Mesenchymal stem cell (in vitro differentiated cells and primary cell): ENCODE data around the gene AKAP8L.

ENCODE experiments used
- DNase-seq: peaks from one replicate; pipeline ENCODE4 v3.0.0-alpha.2; 2013
- H2AFZ ChIP-seq: one replicate; pipeline ENCODE4 v1.6.1; 2013; ENCODE audit warnings: low read depth, mild to moderate bottlenecking, control low read depth, inconsistent platforms, low read length, moderate library complexity
- H2AK5ac ChIP-seq: 2 replicates; pipeline ENCODE4 v1.6.1; 2013; ENCODE audit warnings: low read length, moderate library complexity, mild to moderate bottlenecking, inconsistent platforms; ENCODE audit not compliant: severe bottlenecking
- H2BK120ac ChIP-seq: one replicate; pipeline ENCODE4 v1.6.1; 2013; ENCODE audit warnings: low read depth, mild to moderate bottlenecking, inconsistent platforms, low read length, moderate library complexity
- H2BK12ac ChIP-seq, 2 experiments: one replicate each; pipeline ENCODE4 v1.6.1; 2013; ENCODE audit warnings: inconsistent platforms in 2 of 2, low read length in 2 of 2, mild to moderate bottlenecking in 2 of 2, moderate library complexity in 2 of 2, control low read depth in 1 of 2
- H2BK15ac ChIP-seq: one replicate; pipeline ENCODE4 v1.6.1; 2013; ENCODE audit warnings: mild to moderate bottlenecking, low read depth, inconsistent platforms; ENCODE audit not compliant: poor library complexity, severe bottlenecking
- H2BK5ac ChIP-seq: 2 replicates; pipeline ENCODE4 v1.6.1; 2013; ENCODE audit warnings: low read depth, mild to moderate bottlenecking, low read length, control low read depth, inconsistent platforms; ENCODE audit not compliant: poor library complexity, severe bottlenecking
- H3K14ac ChIP-seq, 2 experiments: one replicate each; pipeline ENCODE4 v1.6.1; 2013; ENCODE audit warnings: inconsistent platforms in 2 of 2, low read length in 2 of 2, control low read depth in 1 of 2, mild to moderate bottlenecking in 1 of 2, moderate library complexity in 1 of 2
- H3K18ac ChIP-seq, 2 experiments: one replicate each; pipeline ENCODE4 v1.6.1; 2013; ENCODE audit warnings: inconsistent platforms in 2 of 2, low read length in 2 of 2, control low read depth in 1 of 2, low read depth in 1 of 2, mild to moderate bottlenecking in 1 of 2
- H3K23ac ChIP-seq, 2 experiments: one replicate each; pipeline ENCODE4 v1.6.1; 2013; ENCODE audit warnings: inconsistent platforms in 2 of 2, low read length in 2 of 2, mild to moderate bottlenecking in 2 of 2, moderate library complexity in 2 of 2, control low read depth in 1 of 2
- H3K27ac ChIP-seq: 2 replicates; pipeline ENCODE4 v1.5.1; 2013; ENCODE audit warnings: mild to moderate bottlenecking, moderate library complexity, low read length, control low read depth, inconsistent platforms; ENCODE audit not compliant: poor library complexity, severe bottlenecking
- H3K27me3 ChIP-seq, 2 experiments: 2 replicates each; pipeline versions ENCODE4 v1.6.1 to v1.7.0; 2013; ENCODE audit warnings: low read length in 2 of 2, mild to moderate bottlenecking in 2 of 2, moderate library complexity in 2 of 2, control low read depth in 1 of 2, inconsistent platforms in 1 of 2; ENCODE audit not compliant: control insufficient read depth in 1 of 2, insufficient read depth in 1 of 2
- H3K36me3 ChIP-seq, 2 experiments: 2 replicates each; pipeline versions ENCODE4 v1.6.1 to v1.7.0; 2013; ENCODE audit warnings: low read length in 2 of 2, control low read depth in 1 of 2, inconsistent platforms in 1 of 2, low read depth in 1 of 2, mild to moderate bottlenecking in 1 of 2; ENCODE audit not compliant: insufficient read depth in 2 of 2, control insufficient read depth in 1 of 2
- H3K4ac ChIP-seq, 2 experiments: one replicate each; pipeline ENCODE4 v1.6.1; 2013; ENCODE audit warnings: inconsistent platforms in 2 of 2, low read length in 2 of 2, mild to moderate bottlenecking in 2 of 2, moderate library complexity in 2 of 2, control low read depth in 1 of 2, low read depth in 1 of 2
- H3K4me1 ChIP-seq: 2 replicates; pipeline ENCODE4 v1.6.1; 2013; ENCODE audit warnings: low read depth, low read length, control low read depth; ENCODE audit not compliant: control insufficient read depth, insufficient read depth
- H3K4me2 ChIP-seq: 2 replicates; pipeline ENCODE4 v1.6.1; 2013; ENCODE audit warnings: low read length, mild to moderate bottlenecking, inconsistent platforms; ENCODE audit not compliant: poor library complexity, severe bottlenecking
- H3K4me3 ChIP-seq, 2 experiments: 2 replicates each; pipeline versions ENCODE4 v1.5.1 to v1.7.0; 2013; ENCODE audit warnings: low read length in 2 of 2, mild to moderate bottlenecking in 2 of 2, control low read depth in 1 of 2, low read depth in 1 of 2; ENCODE audit not compliant: insufficient read depth in 1 of 2
- H3K79me1 ChIP-seq: replicated peaks from 2 replicates; pipeline ENCODE4 v1.6.1; 2013; ENCODE audit warnings: mild to moderate bottlenecking, control low read depth, low read length, inconsistent platforms; ENCODE audit not compliant: poor library complexity, severe bottlenecking
- H3K9ac ChIP-seq: 2 replicates; pipeline ENCODE4 v1.7.0; 2013; ENCODE audit warnings: mild to moderate bottlenecking, low read length, moderate library complexity
- H3K9me3 ChIP-seq: 2 replicates; pipeline ENCODE4 v1.7.0; 2013; ENCODE audit warnings: mild to moderate bottlenecking, low read length; ENCODE audit not compliant: control insufficient read depth
- H4K8ac ChIP-seq: one replicate; pipeline ENCODE4 v1.6.1; 2013; ENCODE audit warnings: inconsistent platforms, mild to moderate bottlenecking, low read length, moderate library complexity
- H4K91ac ChIP-seq: one replicate; pipeline ENCODE4 v1.6.1; 2013; ENCODE audit warnings: mild to moderate bottlenecking, low read length, inconsistent platforms
- WGBS: methylation state at CpG from one replicate; pipeline ENCODE4 v1.1.7; 2013; ENCODE audit warnings: mixed read lengths; 5-methylcytosine and 5-hydroxymethylcytosine counted together

Gene AKAP8L

DNA sequence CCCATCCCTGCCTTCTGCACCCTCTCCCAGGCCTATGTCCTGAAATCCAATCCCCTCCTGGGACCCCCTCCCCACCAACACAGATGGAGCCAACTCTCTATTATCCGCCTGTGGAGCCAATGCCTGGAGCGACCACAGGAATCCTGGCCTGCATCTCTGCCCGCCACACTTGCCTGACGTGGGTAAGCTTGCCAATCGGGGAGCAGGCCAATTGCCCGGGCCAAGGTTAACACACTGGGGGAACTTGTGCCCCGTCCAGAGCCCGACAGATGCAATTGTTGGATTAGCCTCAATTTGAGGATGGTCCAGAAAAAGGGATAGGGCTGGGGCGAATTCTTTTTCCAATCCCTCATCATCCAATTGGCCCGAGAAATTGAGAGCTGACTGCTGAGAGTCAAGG is 25.1 kb upstream of the AKAP8L start:
- Histone ChIP-seq H2BK15ac (no peak overlapping the region), H3K4me2 (no peak overlapping the region), H3K79me1 (no peaks in the 10 kb centered on the region), H3K36me3 (peaks cover 4 to 59% of the 10 kb centered on the region in 2 experiments), H4K8ac (no peak overlapping the region), H3K18ac (no peak overlapping the region), H3K14ac (no peak overlapping the region), H2BK12ac (no peak overlapping the region), H3K4me1 (peaks cover under 1% of the 10 kb centered on the region), H3K27me3 (no peaks in the 10 kb centered on the region), H3K23ac (no peak overlapping the region), H3K9ac (no peak overlapping the region), H2AFZ (no peak overlapping the region), H3K4ac (no peak overlapping the region), H2BK5ac (no peak overlapping the region), H3K27ac (no peak overlapping the region), H2BK120ac (no peak overlapping the region), H3K4me3 (no peak overlapping the region), H3K9me3 (no peaks in the 10 kb centered on the region), H2AK5ac (no peak overlapping the region), H4K91ac (no peak overlapping the region)
- DNase-seq: no peak
- WGBS: 90% methylated on average over 9 of the region's 10 CpGs

DNA sequence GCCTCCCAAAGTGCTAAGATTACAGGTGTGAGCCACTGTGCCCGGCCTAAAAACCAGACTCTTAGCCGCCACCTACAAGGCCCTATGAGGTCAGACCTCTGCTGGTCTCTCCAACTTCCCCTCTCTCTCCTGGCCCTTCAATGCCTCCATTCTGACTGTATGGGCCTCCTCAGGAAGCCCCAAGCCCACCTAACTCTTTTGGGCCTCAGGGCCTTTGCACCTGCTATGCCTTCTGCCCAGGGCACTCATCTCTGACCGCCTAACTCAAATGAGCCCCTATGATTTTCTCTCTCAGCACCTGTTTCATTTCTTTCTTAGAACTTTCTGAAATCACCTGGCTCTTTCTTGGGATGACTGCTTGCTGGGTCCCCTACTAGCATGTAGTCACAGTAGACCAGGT is 24.5 kb upstream of the AKAP8L start:
- Histone ChIP-seq H2BK12ac (no peak overlapping the region), H2AFZ (no peak overlapping the region), H3K18ac (no peak overlapping the region), H3K79me1 (no peaks in the 10 kb centered on the region), H2BK120ac (no peak overlapping the region), H3K4me2 (no peak overlapping the region), H3K9me3 (no peaks in the 10 kb centered on the region), H4K91ac (no peak overlapping the region), H3K27ac (no peak overlapping the region), H3K4me1 (no peaks in the 10 kb centered on the region), H3K36me3 (peaks cover 4 to 64% of the 10 kb centered on the region in 2 experiments), H3K27me3 (no peaks in the 10 kb centered on the region), H2AK5ac (no peak overlapping the region), H3K4me3 (no peak overlapping the region), H2BK5ac (no peak overlapping the region), H4K8ac (no peak overlapping the region), H2BK15ac (no peak overlapping the region), H3K14ac (no peak overlapping the region), H3K4ac (no peak overlapping the region), H3K9ac (no peak overlapping the region), H3K23ac (no peak overlapping the region)
- DNase-seq: no peak
- WGBS: 88% methylated on average over 3 of the region's 3 CpGs

DNA sequence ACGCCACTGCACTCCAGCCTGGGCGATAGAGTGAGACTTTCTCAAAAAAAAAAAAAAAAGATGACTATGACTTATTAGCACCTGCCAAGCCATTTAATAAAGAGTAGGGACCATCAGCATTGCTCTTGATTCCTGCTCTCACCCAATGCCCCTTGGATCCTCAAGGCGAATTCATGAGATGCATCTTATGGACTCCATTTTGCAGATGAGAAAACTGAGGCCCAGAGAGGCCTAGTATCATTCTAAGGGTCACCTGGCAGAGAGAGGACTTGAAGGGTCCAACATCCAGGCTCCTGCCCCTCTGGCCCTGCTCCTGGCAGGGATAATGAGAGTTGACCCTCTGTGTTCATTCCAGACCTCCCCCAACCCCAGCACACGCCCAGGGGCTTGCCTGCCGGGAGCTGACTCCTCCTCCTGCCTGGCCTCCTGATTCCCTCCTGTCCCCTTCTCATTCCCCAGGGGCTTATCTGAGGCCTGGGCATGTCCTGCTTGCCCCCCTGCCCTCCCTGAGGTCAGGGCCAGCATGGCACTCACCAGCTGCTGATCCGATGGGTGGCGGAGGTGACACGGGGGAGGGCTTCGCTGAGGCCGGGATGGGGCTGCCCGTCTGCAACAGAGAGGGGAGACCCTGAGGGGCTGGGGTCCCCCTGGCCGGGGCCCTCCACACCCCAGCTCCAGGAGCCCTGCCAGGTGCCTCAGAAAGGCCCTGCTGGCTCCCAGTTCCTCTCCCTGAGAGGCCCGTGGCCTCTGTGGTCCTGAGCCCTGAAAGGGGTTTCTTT is 23.5 kb upstream of the AKAP8L start:
- no peak for DNase-seq
- no peaks in the 10 kb centered on the region for H3K79me1 ChIP-seq
- H3K9ac ChIP-seq: no peak overlapping the region
- no peak overlapping the region for H4K8ac ChIP-seq
- H2AK5ac ChIP-seq: no peak overlapping the region
- H3K27me3 ChIP-seq: no peaks in the 10 kb centered on the region
- no peak overlapping the region for H2BK12ac ChIP-seq
- H2BK5ac ChIP-seq: no peak overlapping the region
- H3K27ac ChIP-seq: no peak overlapping the region
- H3K9me3 ChIP-seq: no peaks in the 10 kb centered on the region
- no peak overlapping the region for H3K4me3 ChIP-seq
- H3K4me1 ChIP-seq: peaks cover 2% of the 10 kb centered on the region
- 85% methylated on average over 13 of the region's 13 CpGs for WGBS
- no peak overlapping the region for H3K23ac ChIP-seq
- H3K4ac ChIP-seq: no peak overlapping the region
- no peak overlapping the region for H4K91ac ChIP-seq
- H3K14ac ChIP-seq: no peak overlapping the region
- H3K36me3 ChIP-seq: peaks cover under 1 to 56% of the 10 kb centered on the region in 2 experiments
- no peak overlapping the region for H2AFZ ChIP-seq
- no peak overlapping the region for H2BK120ac ChIP-seq
- H3K18ac ChIP-seq: no peak overlapping the region
- no peak overlapping the region for H3K4me2 ChIP-seq
- no peak overlapping the region for H2BK15ac ChIP-seq

DNA sequence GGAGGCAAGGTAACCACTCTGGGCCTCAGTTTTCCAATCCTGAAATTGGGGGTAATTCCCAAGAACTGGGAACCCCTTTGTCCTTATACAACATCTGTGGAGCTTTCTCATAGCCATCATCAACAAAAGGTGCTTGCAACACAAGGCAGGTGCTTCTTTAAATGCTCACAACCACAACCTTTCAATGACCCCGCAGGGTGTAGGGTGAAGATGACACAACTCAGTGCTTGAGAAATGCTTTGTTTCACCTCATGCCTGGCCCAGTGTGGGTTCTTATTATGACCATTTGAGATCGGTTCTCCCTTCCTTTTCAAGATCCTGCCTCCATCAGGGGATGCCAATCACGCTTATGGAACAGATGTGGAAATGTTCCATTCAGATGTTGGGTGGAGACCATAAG is 22.5 kb upstream of the AKAP8L start:
- Histone ChIP-seq H2BK120ac (no peak overlapping the region), H2AK5ac (no peak overlapping the region), H2BK12ac (no peak overlapping the region), H3K14ac (no peak overlapping the region), H3K4me3 (no peak overlapping the region), H3K4me2 (no peak overlapping the region), H3K9me3 (no peaks in the 10 kb centered on the region), H3K27me3 (no peaks in the 10 kb centered on the region), H3K23ac (no peak overlapping the region), H4K8ac (no peak overlapping the region), H3K9ac (no peak overlapping the region), H4K91ac (no peak overlapping the region), H2BK5ac (no peak overlapping the region), H2AFZ (no peak overlapping the region), H3K36me3 (peaks cover 0 to 51% of the 10 kb centered on the region in 2 experiments), H3K27ac (no peak overlapping the region), H3K18ac (no peak overlapping the region), H3K4me1 (peaks cover 2% of the 10 kb centered on the region), H2BK15ac (no peak overlapping the region), H3K79me1 (no peaks in the 10 kb centered on the region), H3K4ac (no peak overlapping the region)
- WGBS: 69% methylated on average over 3 of the region's 3 CpGs
- no peak for DNase-seq
